SU-DHL-6 (cell line): ENCODE measurements around the gene SPIRE2.

Experiments used
- CTCF ChIP-seq: fragments of 200-600 bp; sonication (generic); IDR thresholded peaks from one replicate; pipeline ENCODE4 v1.5.1; 2017; ENCODE audit warnings: antibody characterized with exemption, mild to moderate bottlenecking, low read length, moderate library complexity; ENCODE audit not compliant: insufficient read depth, poor library complexity, severe bottlenecking
- EZH2phosphoT487 ChIP-seq: fragments of 200-600 bp; sonication (generic), shearing (Covaris generic); conservative IDR thresholded peaks from 2 replicates; pipeline ENCODE4 v1.6.1; 2018; ENCODE audit warnings: mild to moderate bottlenecking, antibody characterized with exemption, low read length, moderate library complexity, mixed read lengths

GRCh38 chr16:89829630-89830437 is 1.6 kb downstream of the SPIRE2 start:
- no peak for TF ChIP-seq CTCF
- no peak for TF ChIP-seq EZH2phosphoT487
